GM19438 (cell line): ENCODE data around the gene ERGIC1.
"Not testable (repeated sequence)": the region's sequence is repeated elsewhere in the genome, so short reads cannot be mapped to it uniquely, and the experiment has no call there.

Experiments
- ATAC-seq: cut with Tn5 transposase; IDR thresholded peaks from one replicate; pipeline ENCODE4 v1.9.1; 2021; ENCODE audit warnings: low read depth; ENCODE audit not compliant: unreplicated experiment

The ERGIC1 gene

GRCh38 chr5:172833686-172834414, at the start of gene ERGIC1:
ERGIC1 (plus strand) TSS chr5:172834251; CDS start chr5:172834414, 163 bp downstream.
- ATAC-seq: peak; percentile 71

GRCh38 chr5:172785429-172786088, 48.5 kb upstream of the ERGIC1 start:
- ATAC-seq: no peak

GRCh38 chr5:172786736-172787462, 47.2 kb upstream of the ERGIC1 start:
- ATAC-seq: no peak

- not testable (repeated sequence) for ATAC-seq
Observed at GRCh38 chr5:172787538-172787937, 46.5 kb upstream of the ERGIC1 start.

GRCh38 chr5:172788771-172789686, 45.0 kb upstream of the ERGIC1 start:
- no peak for ATAC-seq

GRCh38 chr5:172789687-172790495, 44.2 kb upstream of the ERGIC1 start:
- ATAC-seq: no peak

- ATAC-seq: no peak
Observed at GRCh38 chr5:172790496-172790889, 43.6 kb upstream of the ERGIC1 start.

- no peak for ATAC-seq
Observed at GRCh38 chr5:172791286-172791685, 42.8 kb upstream of the ERGIC1 start.

- ATAC-seq: no peak
Observed at GRCh38 chr5:172791726-172792445, 42.2 kb upstream of the ERGIC1 start.

- ATAC-seq: no peak
Observed at GRCh38 chr5:172792701-172793570, 41.1 kb upstream of the ERGIC1 start.

GRCh38 chr5:172793577-172794488, 40.2 kb upstream of the ERGIC1 start:
- no peak for ATAC-seq

GRCh38 chr5:172795318-172795977, 38.6 kb upstream of the ERGIC1 start:
- ATAC-seq: no peak

- ATAC-seq: no peak
Observed at GRCh38 chr5:172796306-172796705, 37.7 kb upstream of the ERGIC1 start.

GRCh38 chr5:172797771-172798191, 36.3 kb upstream of the ERGIC1 start:
- ATAC-seq: no peak

GRCh38 chr5:172798422-172799215, 35.4 kb upstream of the ERGIC1 start:
- no peak for ATAC-seq

- no peak for ATAC-seq
Observed at GRCh38 chr5:172799416-172799815, 34.6 kb upstream of the ERGIC1 start.
